Breast epithelium (tissue), 3 donors: Measurements from ENCODE around the gene LMX1A.

ENCODE experiments used
- CTCF ChIP-seq, 3 donors: fragments of 450-650 bp; IDR thresholded peaks; one replicate each; pipeline ENCODE4 v1.5.1; 2016 to 2017; ENCODE audit warnings: antibody characterized with exemption in 3 of 3, mild to moderate bottlenecking in 3 of 3, moderate library complexity in 3 of 3
- POLR2A ChIP-seq: fragments of 450-650 bp; IDR thresholded peaks from one replicate; pipeline ENCODE4 v1.6.1; 2016; ENCODE audit warnings: antibody characterized with exemption, mild to moderate bottlenecking, moderate library complexity

GRCh38 chr1:165312591-165312990, 43.9 kb downstream of the LMX1A start:
- TF ChIP-seq CTCF (IDR thresholded peaks at IDR 0.05) (no peak), POLR2A (no peak)
